Uterus (tissue), 4 donors: ENCODE measurements around the gene AIPL1. TPM values are rescaled to one million over a fixed set of nuclear protein-coding genes. Genes with fewer than 3 reads are reported as not detected.
A peak's percentile ranks its signal among the peaks of the same experiment; 100 is the strongest.

ENCODE experiments used
- DNase-seq, 2 donors: peaks; one replicate each; pipeline ENCODE4 v3.0.0-alpha.2; 2019 to 2020
- H3K27ac ChIP-seq, 2 donors: fragments of 200-600 bp; sonication (generic); 1 replicate in 1 of 2; 2 replicates in 1 of 2; pipeline ENCODE4 v1.5.1; 2016 to 2018
- H3K27me3 ChIP-seq, 2 donors: fragments of 200-600 bp; sonication (generic); one replicate each; pipeline ENCODE4 v1.5.1; 2018 to 2019; ENCODE audit warnings: control low read depth in 1 of 2
- H3K36me3 ChIP-seq, 2 donors: fragments of 200-600 bp; sonication (generic); one replicate each; pipeline ENCODE4 v1.5.1; 2019; ENCODE audit warnings: control low read depth in 1 of 2
- H3K4me1 ChIP-seq, 2 donors: fragments of 200-600 bp; sonication (generic); one replicate each; pipeline ENCODE4 v1.5.1; 2018 to 2019; ENCODE audit warnings: control low read depth in 1 of 2
- H3K4me3 ChIP-seq, 2 donors: fragments of 200-600 bp; sonication (generic); 1 replicate in 1 of 2; 2 replicates in 1 of 2; pipeline ENCODE4 v1.5.1; 2018 to 2019; ENCODE audit warnings: mild to moderate bottlenecking in 1 of 2
- H3K9me3 ChIP-seq, 2 donors: fragments of 200-600 bp; sonication (generic); one replicate each; pipeline ENCODE4 v1.5.1; 2019; ENCODE audit warnings: control low read depth in 1 of 2
- POLR2A ChIP-seq, 2 donors: fragments of 450-650 bp; IDR thresholded peaks; one replicate each; pipeline ENCODE4 v1.6.1; 2016; ENCODE audit warnings: antibody characterized with exemption in 2 of 2, mild to moderate bottlenecking in 1 of 2, moderate library complexity in 1 of 2
- intact Hi-C: fragments of 100-400 bp; cut with DNase I; formaldehyde crosslinking; loops from one replicate; pipeline ENCODE4 v1.15.1; 2023; ENCODE audit warnings: low total_unique reads
- total RNA-seq, 4 donors: library from RNA; depleted of rRNA in 3 of 4; stranded (reverse); fragments of >200 nt in 3 of 4; gene quantifications; one replicate each; pipeline versions ENCODE4 v1.1.0 to v1.2.4, GENCODE V29; 2014 to 2023
- TF ChIP-seq, protein P1 (sequence below), 4 experiments: fragments of 200-600 bp in 2 of 4; fragments of 450-650 bp in 2 of 4; sonication (generic) in 2 of 4; IDR thresholded peaks; one replicate each; pipeline ENCODE4 v1.5.1; 2016 to 2019; ENCODE audit warnings: antibody characterized with exemption in 4 of 4, mild to moderate bottlenecking in 2 of 4, moderate library complexity in 1 of 4
- donor health status: DM: yes; HTN: yes; CAD: no.

Gene AIPL1
- total RNA-seq, 4 donors from 2014 or later: not detected

- no peak for DNase-seq
- H3K4me3 ChIP-seq: no peak overlapping the region
- no peaks in the 10 kb centered on the region for H3K9me3 ChIP-seq
- no peak overlapping the region for H3K27ac ChIP-seq
- H3K36me3 ChIP-seq: no peaks in the 10 kb centered on the region
- TF ChIP-seq, protein P1, sequence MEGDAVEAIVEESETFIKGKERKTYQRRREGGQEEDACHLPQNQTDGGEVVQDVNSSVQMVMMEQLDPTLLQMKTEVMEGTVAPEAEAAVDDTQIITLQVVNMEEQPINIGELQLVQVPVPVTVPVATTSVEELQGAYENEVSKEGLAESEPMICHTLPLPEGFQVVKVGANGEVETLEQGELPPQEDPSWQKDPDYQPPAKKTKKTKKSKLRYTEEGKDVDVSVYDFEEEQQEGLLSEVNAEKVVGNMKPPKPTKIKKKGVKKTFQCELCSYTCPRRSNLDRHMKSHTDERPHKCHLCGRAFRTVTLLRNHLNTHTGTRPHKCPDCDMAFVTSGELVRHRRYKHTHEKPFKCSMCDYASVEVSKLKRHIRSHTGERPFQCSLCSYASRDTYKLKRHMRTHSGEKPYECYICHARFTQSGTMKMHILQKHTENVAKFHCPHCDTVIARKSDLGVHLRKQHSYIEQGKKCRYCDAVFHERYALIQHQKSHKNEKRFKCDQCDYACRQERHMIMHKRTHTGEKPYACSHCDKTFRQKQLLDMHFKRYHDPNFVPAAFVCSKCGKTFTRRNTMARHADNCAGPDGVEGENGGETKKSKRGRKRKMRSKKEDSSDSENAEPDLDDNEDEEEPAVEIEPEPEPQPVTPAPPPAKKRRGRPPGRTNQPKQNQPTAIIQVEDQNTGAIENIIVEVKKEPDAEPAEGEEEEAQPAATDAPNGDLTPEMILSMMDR (IDR thresholded peaks at IDR 0.05): no peak
- TF ChIP-seq POLR2A (IDR thresholded peaks at IDR 0.05): no peak
- intact Hi-C loops: no loop called here
- H3K27me3 ChIP-seq: no peaks in the 10 kb centered on the region
- H3K4me1 ChIP-seq: no peaks in the 10 kb centered on the region
Observed at GRCh38 chr17:6448473-6448872, 13.6 kb upstream of the AIPL1 start.

DNA sequence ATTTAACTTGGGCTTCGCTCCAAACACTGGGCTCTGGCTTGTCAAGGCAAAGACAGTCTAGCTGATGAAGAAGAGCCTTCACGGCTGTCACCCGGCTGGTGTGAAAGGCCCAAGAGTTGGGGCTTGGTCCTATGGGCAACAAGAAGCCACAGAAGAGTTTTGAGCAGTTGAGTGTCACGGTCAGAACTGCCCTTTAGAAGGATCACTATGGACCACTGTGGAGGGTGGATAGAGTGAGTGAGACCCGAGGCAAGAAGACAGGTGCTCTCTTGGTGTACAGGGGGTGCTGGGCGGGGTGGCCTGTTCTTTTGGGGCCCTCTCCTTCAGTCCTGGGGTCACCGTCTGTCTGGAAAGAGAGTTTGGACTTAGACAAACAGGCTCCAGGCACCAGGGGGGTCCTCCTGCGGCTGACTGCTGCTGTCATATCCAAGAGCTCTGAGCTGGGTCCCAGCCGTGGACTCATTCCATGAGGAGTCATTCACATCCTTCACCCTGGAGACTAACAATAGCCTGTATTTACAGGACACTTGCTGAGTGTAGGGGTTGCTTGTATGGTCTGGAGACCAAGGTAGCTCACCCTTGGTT lies 11.7 kb upstream of the AIPL1 start:
- Histone ChIP-seq H3K36me3 (no peaks in the 10 kb centered on the region), H3K4me1 (no peaks in the 10 kb centered on the region), H3K9me3 (no peaks in the 10 kb centered on the region), H3K27ac (no peak overlapping the region), H3K27me3 (no peaks in the 10 kb centered on the region), H3K4me3 (no peak overlapping the region)
- TF ChIP-seq, protein P1 (IDR thresholded peaks at IDR 0.05): no peak
- no peak for TF ChIP-seq POLR2A (IDR thresholded peaks at IDR 0.05)
- DNase-seq: no peak
- intact Hi-C loops: no loop called here

DNA sequence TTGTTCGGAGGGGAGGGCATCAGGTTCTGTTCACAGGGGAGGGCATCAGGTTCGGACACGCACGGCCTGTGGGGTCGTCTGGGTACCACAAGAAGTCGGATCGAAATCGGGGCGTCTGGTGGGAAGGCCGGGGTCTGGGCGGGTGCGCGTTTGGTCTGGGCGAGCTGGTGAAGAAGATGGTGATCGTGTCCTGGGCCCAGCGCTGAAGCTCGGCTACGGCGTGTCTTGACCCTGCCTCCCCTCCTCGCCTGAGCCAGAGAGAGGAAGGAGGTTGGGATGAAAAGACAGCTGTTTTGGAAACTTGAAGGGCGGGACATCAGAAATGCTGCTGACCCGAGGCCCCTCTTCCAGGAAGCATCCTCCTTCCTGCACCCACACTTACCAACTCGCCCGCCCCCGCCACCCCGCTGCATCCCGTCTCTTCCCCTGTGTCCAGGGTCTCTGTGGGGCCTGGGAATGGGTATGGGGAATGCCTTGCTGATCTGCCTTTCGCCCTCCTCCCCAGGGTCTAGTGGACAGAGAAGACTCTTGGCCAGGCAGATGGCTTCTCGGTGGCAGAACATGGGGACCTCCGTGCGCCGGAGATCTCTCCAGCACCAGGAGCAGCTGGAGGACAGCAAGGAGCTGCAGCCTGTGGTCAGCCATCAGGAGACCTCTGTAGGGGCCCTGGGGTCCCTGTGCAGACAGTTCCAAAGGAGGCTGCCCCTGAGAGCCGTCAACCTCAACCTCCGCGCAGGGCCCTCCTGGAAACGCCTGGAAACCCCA lies 9.8 kb upstream of the AIPL1 start:
- H3K9me3 ChIP-seq: no peaks in the 10 kb centered on the region
- DNase-seq: no peak
- no peaks in the 10 kb centered on the region for H3K36me3 ChIP-seq
- no peaks in the 10 kb centered on the region for H3K4me1 ChIP-seq
- TF ChIP-seq, protein P1 (IDR thresholded peaks at IDR 0.05): no peak
- no peak for TF ChIP-seq POLR2A (IDR thresholded peaks at IDR 0.05)
- H3K27me3 ChIP-seq: no peaks in the 10 kb centered on the region
- H3K4me3 ChIP-seq: peak overlapping the region; percentile 43
- intact Hi-C loops: no loop called here
- no peak overlapping the region for H3K27ac ChIP-seq

- H3K9me3 ChIP-seq: no peaks in the 10 kb centered on the region
- DNase-seq: peak; percentile 78 to 83
- H3K27ac ChIP-seq: no peak within 1 kb of the TSS
- intact Hi-C loops: no loop called here
- H3K36me3 ChIP-seq: no peaks in the 10 kb centered on the region
- H3K27me3 ChIP-seq: no peaks in the 10 kb centered on the region
- peak within 1 kb of the TSS; percentile 43 for H3K4me3 ChIP-seq
- no peaks in the 10 kb centered on the region for H3K4me1 ChIP-seq
- TF ChIP-seq, protein P1 (IDR thresholded peaks at IDR 0.05): no peak
- no peak for TF ChIP-seq POLR2A (IDR thresholded peaks at IDR 0.05)
Observed at GRCh38 chr17:6443692-6444570, 9.0 kb upstream of the AIPL1 start, which contains the start of gene PIMREG. TSS of gene PIMREG (plus strand) at chr17:6444455. CDS start at chr17:6445111, 656 bp downstream.
